ENCODE data around the gene LRBA.

DNA sequence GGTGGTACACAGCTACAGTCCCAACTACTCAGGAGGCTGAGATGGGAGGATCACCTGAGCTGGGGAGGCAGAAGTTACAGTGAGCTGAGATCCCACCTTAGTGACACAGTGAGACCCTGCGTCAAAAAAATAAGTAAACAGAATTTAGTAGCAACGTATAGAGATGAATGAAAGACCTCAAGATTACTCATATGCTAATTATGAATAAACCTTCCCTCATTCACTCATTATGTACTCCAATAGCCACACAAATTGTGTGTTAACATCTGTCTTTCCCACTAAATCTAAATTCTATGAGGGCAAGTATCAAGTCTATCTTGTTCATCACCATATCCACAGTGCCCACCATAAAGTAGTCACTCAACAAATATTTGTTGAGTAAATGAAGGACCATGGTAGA is 111.5 kb downstream of the LRBA start:
- TF ChIP-seq, protein P1, sequence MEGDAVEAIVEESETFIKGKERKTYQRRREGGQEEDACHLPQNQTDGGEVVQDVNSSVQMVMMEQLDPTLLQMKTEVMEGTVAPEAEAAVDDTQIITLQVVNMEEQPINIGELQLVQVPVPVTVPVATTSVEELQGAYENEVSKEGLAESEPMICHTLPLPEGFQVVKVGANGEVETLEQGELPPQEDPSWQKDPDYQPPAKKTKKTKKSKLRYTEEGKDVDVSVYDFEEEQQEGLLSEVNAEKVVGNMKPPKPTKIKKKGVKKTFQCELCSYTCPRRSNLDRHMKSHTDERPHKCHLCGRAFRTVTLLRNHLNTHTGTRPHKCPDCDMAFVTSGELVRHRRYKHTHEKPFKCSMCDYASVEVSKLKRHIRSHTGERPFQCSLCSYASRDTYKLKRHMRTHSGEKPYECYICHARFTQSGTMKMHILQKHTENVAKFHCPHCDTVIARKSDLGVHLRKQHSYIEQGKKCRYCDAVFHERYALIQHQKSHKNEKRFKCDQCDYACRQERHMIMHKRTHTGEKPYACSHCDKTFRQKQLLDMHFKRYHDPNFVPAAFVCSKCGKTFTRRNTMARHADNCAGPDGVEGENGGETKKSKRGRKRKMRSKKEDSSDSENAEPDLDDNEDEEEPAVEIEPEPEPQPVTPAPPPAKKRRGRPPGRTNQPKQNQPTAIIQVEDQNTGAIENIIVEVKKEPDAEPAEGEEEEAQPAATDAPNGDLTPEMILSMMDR (IDR thresholded peaks at IDR 0.05): no peak
- no peak for TF ChIP-seq EP300 (IDR thresholded peaks at IDR 0.05)

All from ovary (tissue), 3 donors.